HG02759 (cell line): ENCODE measurements around the gene C10orf71.

Experiments used
- ATAC-seq: cut with Tn5 transposase; IDR thresholded peaks from one replicate; pipeline ENCODE4 v1.9.1; 2021; ENCODE audit warnings: mild to moderate bottlenecking, moderate library complexity; ENCODE audit not compliant: unreplicated experiment

Gene C10orf71

GRCh38 chr10:49311555-49312236, 12.7 kb downstream of the C10orf71 start:
- ATAC-seq: no peak

DNA sequence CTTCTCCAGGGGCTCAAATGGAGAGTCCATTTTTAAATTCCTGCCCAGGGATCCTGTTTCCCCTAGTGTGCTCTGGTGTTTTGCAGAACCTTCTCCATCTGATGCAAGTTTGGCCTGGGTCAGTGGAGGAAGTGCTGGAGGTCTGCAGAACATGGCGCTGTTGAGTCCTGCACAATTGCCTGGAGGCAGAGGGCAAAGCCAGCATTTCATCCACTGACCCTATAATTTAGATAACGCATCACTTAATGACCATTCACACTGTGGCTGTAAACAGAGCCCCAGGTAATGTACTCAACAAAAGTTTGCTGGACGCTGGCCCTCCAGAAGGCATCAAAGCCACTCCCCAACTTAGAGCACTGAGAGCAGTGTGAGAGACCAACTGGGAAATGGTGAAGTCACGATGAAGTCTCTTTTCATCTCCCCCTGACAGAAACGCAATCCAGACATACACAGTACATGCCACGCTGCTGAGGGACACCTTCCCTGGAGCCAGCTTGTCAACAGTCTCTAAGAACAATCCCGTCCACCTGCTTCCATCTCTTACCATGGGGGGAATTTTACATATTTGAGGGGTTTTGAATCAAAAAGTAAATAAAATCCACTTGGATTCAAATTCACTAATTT, 13.4 kb downstream of the C10orf71 start:
- no peak for ATAC-seq

GRCh38 chr10:49313501-49314070, 14.6 kb downstream of the C10orf71 start:
- no peak for ATAC-seq

DNA sequence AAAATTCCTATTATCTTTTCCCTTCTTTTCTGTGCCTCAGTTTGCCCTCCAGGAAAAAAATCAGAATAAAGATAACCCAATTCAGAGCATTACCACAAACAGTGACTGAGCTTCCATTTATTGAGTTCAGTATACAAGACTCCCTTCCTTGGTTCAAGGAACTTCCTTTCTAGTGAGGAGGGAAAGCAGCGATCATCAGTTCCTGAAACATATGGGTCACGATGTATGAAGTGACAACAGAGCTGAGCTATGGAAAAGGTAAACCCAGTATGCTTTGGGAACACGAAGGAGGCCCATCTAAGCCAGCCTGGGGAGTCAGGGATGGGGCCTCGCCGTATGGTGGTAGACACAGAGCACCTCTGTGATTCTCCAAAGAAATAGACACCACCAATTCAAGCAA, 15.8 kb downstream of the C10orf71 start:
- no peak for ATAC-seq

DNA sequence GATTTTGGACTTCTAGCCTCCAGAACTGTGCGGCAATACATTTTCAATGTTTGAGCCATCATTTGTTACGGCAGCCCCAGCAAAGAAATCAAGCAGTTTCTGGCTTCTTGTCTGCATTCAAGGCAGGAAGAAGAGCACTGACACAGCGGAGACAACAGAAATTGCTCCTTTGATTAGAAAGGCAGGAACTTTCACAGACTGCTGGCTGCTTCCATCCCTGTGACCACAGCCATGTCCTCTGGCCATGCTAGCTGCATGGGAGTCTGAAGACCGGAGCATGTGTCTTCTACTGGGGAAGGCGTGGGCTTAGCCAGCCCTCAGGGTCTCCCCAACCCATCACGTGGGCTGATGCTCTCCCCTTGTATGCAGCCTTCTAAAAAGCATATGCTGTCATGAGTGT, 19.1 kb downstream of the C10orf71 start:
- ATAC-seq: no peak

- no peak for ATAC-seq
These were observed 19.8 kb downstream of the C10orf71 start for GRCh38 chr10:49318755-49319154.

DNA sequence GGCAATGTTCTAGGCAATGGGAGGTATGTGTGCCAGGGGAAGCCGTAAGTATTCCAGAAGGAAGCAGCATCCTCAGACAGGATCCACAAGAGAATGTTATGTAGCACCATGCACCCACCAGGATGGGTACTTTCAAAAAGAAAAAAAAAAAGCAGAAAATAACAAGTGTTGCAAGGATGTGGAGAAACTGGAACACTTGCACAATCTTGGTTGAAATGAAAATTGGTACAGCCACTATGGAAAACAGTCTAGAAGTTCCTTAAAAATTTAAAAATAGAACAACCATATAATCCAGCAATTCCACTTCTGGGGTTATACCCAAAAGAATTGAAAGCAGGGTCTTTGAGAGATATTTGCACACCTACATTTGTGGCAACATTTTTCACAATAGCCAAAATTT, 20.2 kb downstream of the C10orf71 start:
- ATAC-seq: no peak

- no peak for ATAC-seq
These were observed 21.2 kb downstream of the C10orf71 start for GRCh38 chr10:49320191-49320590.

DNA sequence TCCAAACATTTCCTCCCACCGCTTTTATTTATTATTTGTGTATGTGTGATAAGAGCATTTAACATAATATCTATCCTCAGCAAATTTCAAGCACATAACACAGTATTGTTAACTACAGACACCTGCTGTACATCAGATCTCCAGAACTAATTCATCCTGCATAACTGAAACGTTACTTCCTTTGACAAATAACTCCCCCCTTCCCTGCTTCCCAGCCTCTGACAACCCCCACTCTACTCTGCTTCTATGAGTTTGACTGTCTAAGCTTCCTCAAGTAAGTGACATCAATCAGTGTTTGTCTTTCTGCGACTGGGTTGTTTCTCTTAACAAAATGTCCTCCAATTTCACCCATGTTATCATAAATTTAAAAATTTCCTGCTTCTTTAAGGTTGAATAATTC, 22.1 kb downstream of the C10orf71 start:
- ATAC-seq: no peak

- no peak for ATAC-seq
These were observed 23.6 kb downstream of the C10orf71 start for GRCh38 chr10:49322371-49323170.

DNA sequence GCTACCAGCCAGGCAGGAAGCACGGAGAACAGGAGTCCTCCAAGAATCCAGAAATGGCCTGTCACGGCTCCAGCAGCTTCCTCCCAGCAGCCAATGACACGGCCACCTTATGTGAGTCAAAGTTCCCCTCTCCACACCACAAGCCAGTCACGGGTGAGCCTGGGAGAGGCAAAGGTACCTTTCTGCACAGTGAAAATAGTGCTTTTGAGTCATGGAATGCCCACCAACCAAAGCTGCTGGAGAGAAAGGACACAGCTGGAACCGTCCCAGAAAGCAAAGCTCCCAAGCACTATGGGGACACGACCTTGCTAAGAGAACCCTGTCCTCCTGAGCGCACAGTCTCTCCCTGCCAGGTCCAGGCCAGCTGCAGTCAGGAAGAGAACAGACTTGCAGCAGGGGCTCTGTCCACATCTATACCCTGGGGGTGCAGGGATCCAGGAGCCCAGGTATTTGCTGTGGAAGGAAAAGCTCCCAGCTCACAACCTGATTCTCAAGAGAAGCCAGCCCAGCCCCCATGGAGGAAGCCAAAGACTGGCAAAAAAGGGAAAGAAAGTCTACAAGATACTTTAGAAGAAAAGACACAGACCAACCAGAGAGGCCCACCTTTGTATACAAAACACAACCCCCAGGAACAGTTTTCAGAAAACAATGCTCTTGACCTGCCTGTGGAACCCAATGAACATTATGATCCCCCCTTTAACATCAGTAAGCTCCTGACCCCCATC, 24.4 kb downstream of the C10orf71 start:
- ATAC-seq: no peak

- ATAC-seq: no peak
These were observed 24.9 kb downstream of the C10orf71 start for GRCh38 chr10:49323896-49324270.

DNA sequence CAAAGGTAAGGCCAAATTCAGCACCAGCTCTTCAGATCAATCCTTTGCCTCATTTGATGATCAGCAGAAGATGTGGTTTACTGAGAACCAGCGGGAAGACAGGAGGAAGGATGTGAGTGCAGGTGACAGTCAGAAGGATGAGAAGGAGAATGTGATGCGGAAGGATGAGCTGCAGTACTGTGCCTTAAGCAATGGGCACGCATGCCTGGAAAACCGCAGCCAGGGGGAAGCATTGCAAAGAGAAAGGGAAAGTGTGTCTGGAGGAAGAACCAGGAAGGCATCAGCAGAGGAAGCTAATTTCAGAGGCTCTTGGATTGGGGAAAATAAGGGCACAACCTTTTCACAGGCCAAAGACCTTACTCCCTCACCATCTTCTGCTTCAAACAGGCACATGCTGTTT, 25.7 kb downstream of the C10orf71 start:
- no peak for ATAC-seq

DNA sequence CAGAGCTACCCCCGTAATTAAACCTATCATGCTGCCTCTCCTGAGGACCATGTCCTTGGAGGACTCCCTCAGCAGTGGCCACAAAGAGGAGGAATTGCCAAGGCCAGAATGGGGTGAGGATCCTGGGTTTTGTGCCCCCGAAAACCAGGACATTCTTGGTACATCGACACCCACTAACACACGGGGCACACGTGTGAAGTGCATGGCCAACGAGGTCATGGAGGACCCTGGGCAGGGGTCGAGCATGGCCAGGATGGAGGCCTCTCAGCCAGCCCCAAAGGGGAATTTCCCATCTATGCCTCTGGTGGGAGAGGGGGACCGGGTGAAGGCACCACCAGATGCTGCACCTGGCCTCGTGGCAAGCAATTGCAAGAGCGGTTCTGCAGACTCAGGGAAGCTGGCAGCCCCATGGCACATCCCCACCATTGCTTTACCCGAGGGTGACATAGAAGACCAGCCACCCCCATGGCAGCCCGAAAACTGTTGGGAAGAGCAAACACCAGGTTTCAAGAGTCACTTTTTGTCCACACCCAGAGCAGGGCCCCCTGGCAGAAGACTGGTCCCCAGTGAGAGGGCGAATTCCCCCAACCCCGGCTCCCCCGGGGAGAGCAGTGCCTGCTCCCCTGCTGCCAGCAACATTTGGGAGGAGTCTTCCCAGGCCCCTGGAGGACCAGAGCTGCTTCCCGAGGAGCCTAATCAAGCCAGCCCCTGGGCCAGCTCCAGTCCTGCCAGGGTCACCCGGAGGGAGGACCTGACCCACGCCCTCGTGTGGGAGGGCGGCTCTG, 26.4 kb downstream of the C10orf71 start:
- ATAC-seq: no peak

DNA sequence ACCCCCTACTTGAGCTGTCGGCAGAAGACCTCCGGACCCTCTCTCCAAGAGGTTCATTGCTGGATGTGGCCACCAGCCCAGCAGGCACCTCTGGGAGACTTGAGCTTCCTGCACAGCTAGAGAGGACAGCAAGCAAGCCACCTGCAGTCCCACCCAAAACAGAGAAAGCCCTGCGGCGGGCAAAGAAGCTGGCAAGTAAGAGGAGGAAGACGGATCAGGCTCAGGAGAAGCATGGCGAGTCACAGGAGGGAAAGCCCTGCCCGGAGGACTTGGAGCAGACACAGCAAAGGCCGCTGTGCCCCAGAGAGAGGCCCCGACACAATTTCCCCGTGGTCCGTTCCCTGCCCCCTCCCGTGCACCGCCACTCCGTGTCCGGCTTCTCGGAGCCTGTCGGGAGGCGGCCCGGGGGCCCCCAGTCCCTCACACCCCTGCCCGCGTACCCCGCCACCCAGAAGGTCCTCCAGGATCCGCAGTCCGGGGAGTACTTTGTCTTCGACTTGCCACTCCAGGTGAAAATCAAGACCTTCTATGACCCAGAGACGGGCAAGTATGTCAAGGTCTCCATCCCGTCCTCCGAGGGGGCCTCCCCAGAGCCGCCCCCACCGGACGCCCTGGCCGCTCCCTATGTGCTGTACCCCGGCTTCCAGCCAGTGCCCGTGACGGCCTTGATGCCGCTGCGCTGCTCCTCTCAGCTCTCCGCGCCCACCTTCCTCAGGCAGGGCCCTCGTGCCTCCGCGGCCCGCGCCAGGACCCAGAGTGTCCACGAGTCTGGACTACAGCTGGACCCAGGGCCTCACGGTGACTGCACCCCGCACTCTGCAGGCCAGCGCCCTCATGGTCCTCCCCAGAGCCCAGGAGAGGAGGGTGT, 27.2 kb downstream of the C10orf71 start:
- no peak for ATAC-seq

GRCh38 chr10:49327036-49327813, 28.3 kb downstream of the C10orf71 start:
- no peak for ATAC-seq

GRCh38 chr10:49328401-49329145, 29.6 kb downstream of the C10orf71 start:
- no peak for ATAC-seq

- no peak for ATAC-seq
These were observed 30.2 kb downstream of the C10orf71 start for GRCh38 chr10:49329146-49329505.
